ENCODE results near the gene NDC80.

DNA sequence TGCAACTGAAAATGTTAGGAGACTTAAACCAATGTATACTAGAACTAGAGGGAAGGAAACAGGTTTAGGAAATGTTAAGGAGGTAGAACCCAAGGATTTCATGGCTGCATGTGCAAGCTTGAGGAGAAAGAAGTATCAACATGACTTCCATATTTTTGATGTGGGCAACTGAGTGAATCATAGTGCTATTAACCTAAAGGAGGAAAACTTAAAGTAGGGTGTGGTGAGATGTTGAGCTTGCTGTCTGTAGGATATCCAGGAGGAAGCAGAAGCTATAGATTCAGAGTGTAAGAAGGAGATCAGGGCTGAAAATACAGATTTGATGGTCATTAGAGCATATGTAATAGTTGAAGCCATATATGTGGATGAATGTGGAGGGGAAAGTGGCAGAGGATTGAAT is 31.5 kb downstream of the NDC80 start:
- TF ChIP-seq CTCF (IDR thresholded peaks at IDR 0.05), result no peak
- TF ChIP-seq POLR2A (IDR thresholded peaks at IDR 0.05), result no peak

Data from vagina (tissue), 2 donors.